ENCODE measurements around the gene TAS2R9.
"Not testable (repeated sequence)": the region's sequence is repeated elsewhere in the genome, so short reads cannot be mapped to it uniquely, and the experiment has no call there.

Gene TAS2R9

GRCh38 chr12:10811883-10812536, 2.0 kb upstream of the TAS2R9 start:
- Histone ChIP-seq H3K4me1 (ENCODE audit: control insufficient read depth, insufficient read depth, low read length) (no peaks in the 10 kb centered on the region), H3K9ac (ENCODE audit: low read length in 2 of 2) (no peak overlapping the region), H3K36me3 (ENCODE audit: control insufficient read depth in 2 of 2, insufficient read depth in 2 of 2, low read length in 2 of 2) (no peaks in the 10 kb centered on the region), H3K27ac (ENCODE audit: low read length) (no peak overlapping the region), H3K4me3 (ENCODE audit: low read length in 2 of 2) (no peak overlapping the region), H3K27me3 (ENCODE audit: control insufficient read depth in 1 of 2, insufficient read depth in 2 of 2, low read length in 2 of 2) (no peaks in the 10 kb centered on the region), H3K9me3 (ENCODE audit: control insufficient read depth in 2 of 2, low read length in 2 of 2) (no peaks in the 10 kb centered on the region)

GRCh38 chr12:10807186-10807585, 2.8 kb downstream of the TAS2R9 start, which contains the start of gene TAS2R8:
Gene TAS2R8 (minus strand): TSS chr12:10807286. CDS start chr12:10806980, 306 bp downstream.
- Histone ChIP-seq H3K36me3 (ENCODE audit: control insufficient read depth in 2 of 2, insufficient read depth in 2 of 2, low read length in 2 of 2) (no peaks in the 10 kb centered on the region), H3K9ac (ENCODE audit: low read length in 2 of 2) (no peak within 1 kb of the TSS), H3K4me1 (ENCODE audit: control insufficient read depth, insufficient read depth, low read length) (no peaks in the 10 kb centered on the region), H3K4me3 (ENCODE audit: low read length in 2 of 2) (no peak within 1 kb of the TSS), H3K27me3 (ENCODE audit: control insufficient read depth in 1 of 2, insufficient read depth in 2 of 2, low read length in 2 of 2) (no peaks in the 10 kb centered on the region), H3K9me3 (ENCODE audit: control insufficient read depth in 2 of 2, low read length in 2 of 2) (no peaks in the 10 kb centered on the region), H3K27ac (ENCODE audit: low read length) (no peak within 1 kb of the TSS)

DNA sequence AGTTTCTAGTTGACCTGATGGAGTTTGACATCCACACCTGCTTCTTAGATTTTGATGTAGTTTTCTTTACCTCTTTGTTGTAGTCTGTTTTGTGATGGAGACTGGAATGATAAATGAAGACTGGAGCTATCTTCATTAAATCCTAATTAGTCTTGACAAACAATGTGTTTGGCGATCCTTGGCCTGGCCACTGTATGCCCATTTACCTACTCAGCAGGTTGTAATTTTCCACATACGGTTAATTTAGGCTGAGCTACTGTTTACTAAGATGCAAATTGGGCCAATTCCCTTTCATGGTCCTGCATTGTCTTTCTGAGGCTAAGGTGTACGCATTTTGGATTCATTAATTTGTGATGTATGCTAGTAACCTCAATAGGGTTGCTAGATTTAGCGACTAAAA, 7.4 kb downstream of the TAS2R9 start, which contains the start of gene TAS2R7:
TSS of gene TAS2R7 (minus strand) at position 41 of the 400 bp plus-strand sequence. CDS start 57 bp downstream, outside the sequence.
- Histone ChIP-seq H3K4me3 (ENCODE audit: low read length in 2 of 2) (no peak within 1 kb of the TSS), H3K9ac (ENCODE audit: low read length in 2 of 2) (no peak within 1 kb of the TSS), H3K36me3 (ENCODE audit: control insufficient read depth in 2 of 2, insufficient read depth in 2 of 2, low read length in 2 of 2) (no peaks in the 10 kb centered on the region), H3K27ac (ENCODE audit: low read length) (no peak within 1 kb of the TSS), H3K4me1 (ENCODE audit: control insufficient read depth, insufficient read depth, low read length) (no peaks in the 10 kb centered on the region), H3K27me3 (ENCODE audit: control insufficient read depth in 1 of 2, insufficient read depth in 2 of 2, low read length in 2 of 2) (no peaks in the 10 kb centered on the region), H3K9me3 (ENCODE audit: control insufficient read depth in 2 of 2, low read length in 2 of 2) (no peaks in the 10 kb centered on the region)

DNA sequence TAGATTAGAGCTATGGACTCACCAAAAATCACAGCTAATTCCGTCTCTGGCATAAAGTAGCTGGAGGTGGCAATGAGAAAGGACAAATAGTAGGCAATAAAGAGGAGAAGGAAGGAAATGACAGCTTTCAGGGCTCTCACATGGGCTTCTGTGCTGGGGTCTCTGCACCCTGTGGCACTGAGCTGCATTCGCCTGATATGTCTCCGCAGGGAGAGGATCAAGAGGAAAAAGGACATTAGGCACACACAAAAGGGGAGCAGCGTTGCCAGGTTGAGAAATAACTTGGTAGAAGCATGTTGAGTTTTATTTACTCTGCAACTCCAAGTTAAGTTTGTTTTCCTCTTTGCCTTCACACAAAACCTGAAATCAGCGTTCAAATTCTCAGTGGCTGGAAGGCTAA, 8.2 kb downstream of the TAS2R9 start:
- H3K4me1 ChIP-seq (ENCODE audit: control insufficient read depth, insufficient read depth, low read length) = no peaks in the 10 kb centered on the region
- no peaks in the 10 kb centered on the region for H3K27me3 ChIP-seq (ENCODE audit: control insufficient read depth in 1 of 2, insufficient read depth in 2 of 2, low read length in 2 of 2)
- no peak overlapping the region for H3K9ac ChIP-seq (ENCODE audit: low read length in 2 of 2)
- no peak overlapping the region for H3K27ac ChIP-seq (ENCODE audit: low read length)
- no peaks in the 10 kb centered on the region for H3K36me3 ChIP-seq (ENCODE audit: control insufficient read depth in 2 of 2, insufficient read depth in 2 of 2, low read length in 2 of 2)
- no peaks in the 10 kb centered on the region for H3K9me3 ChIP-seq (ENCODE audit: control insufficient read depth in 2 of 2, low read length in 2 of 2)
- no peak overlapping the region for H3K4me3 ChIP-seq (ENCODE audit: low read length in 2 of 2)

- Histone ChIP-seq H3K9ac (ENCODE audit: low read length in 2 of 2) (no peak overlapping the region), H3K4me3 (ENCODE audit: low read length in 2 of 2) (no peak overlapping the region), H3K36me3 (ENCODE audit: control insufficient read depth in 2 of 2, insufficient read depth in 2 of 2, low read length in 2 of 2) (no peaks in the 10 kb centered on the region), H3K27me3 (ENCODE audit: control insufficient read depth in 1 of 2, insufficient read depth in 2 of 2, low read length in 2 of 2) (no peaks in the 10 kb centered on the region), H3K4me1 (ENCODE audit: control insufficient read depth, insufficient read depth, low read length) (no peaks in the 10 kb centered on the region), H3K27ac (ENCODE audit: low read length) (no peak overlapping the region), H3K9me3 (ENCODE audit: control insufficient read depth in 2 of 2, low read length in 2 of 2) (no peaks in the 10 kb centered on the region)
Measured at GRCh38 chr12:10794222-10794621, 15.7 kb downstream of the TAS2R9 start.

DNA sequence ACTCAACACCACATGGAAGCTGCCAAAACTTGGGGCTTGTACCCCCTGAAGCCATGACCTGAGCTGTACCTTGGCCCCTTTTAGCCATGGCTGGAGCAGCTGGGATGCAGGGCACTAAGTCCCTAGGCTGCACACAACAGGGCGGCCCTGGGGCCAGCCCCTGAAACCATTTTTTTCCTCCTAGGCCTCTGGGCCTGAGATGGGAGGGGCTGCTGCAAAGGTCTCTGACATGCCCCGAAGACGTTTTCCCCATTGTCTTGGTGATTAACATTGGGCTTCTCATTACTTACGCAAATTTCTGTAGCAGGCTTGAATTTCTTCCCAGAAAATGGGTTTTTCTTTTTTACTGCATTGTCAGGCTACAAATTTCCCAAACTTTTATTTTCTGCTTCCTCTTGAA, 18.2 kb downstream of the TAS2R9 start:
- H3K9ac ChIP-seq (ENCODE audit: low read length in 2 of 2); H3K4me1 ChIP-seq (ENCODE audit: control insufficient read depth, insufficient read depth, low read length); H3K9me3 ChIP-seq (ENCODE audit: control insufficient read depth in 2 of 2, low read length in 2 of 2); H3K4me3 ChIP-seq (ENCODE audit: low read length in 2 of 2); H3K27me3 ChIP-seq (ENCODE audit: control insufficient read depth in 1 of 2, insufficient read depth in 2 of 2, low read length in 2 of 2); H3K36me3 ChIP-seq (ENCODE audit: control insufficient read depth in 2 of 2, insufficient read depth in 2 of 2, low read length in 2 of 2); H3K27ac ChIP-seq (ENCODE audit: low read length): not testable (repeated sequence)

DNA sequence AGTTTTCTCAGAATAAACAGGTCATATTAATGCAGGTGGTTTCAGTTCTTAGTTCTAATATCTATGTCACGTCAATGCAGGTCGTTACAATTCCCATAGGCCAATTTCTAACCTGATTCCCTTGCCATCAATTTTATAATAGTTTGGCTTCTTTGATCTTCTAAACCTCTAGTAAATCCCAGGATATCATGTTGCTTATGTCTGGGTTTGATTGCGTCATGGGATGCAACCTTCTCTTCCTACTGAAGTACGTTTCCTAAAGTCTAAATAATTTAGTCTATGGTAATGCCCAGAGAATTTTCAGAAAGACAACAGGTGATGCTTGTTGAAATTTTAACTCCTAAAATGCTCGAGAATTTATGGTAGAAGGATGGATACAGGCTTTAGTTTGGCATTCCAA, 26.7 kb downstream of the TAS2R9 start:
- no peaks in the 10 kb centered on the region for H3K27me3 ChIP-seq (ENCODE audit: control insufficient read depth in 1 of 2, insufficient read depth in 2 of 2, low read length in 2 of 2)

DNA sequence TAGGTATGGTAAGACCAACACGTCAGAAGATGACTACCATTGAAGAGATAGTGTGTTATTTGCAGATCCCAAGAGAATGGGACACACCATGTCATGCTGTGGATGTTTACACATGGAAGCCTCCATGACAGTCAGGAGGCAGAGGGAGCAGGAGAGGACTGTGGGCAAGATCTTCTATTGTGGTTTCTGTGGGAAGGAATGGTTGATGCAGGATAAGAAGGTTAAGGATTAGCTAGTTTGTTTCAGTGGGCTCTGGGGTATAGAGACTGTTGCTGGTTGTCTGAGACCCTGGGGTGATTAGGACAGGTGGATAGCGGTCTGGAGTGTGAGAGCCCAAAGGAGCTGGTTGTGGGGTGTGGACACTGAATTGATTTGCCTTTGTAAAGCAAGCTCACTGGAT, 30.9 kb downstream of the TAS2R9 start:
- Histone ChIP-seq H3K9ac (ENCODE audit: low read length in 2 of 2) (no peak overlapping the region), H3K4me1 (ENCODE audit: control insufficient read depth, insufficient read depth, low read length) (no peaks in the 10 kb centered on the region), H3K27me3 (ENCODE audit: control insufficient read depth in 1 of 2, insufficient read depth in 2 of 2, low read length in 2 of 2) (peaks cover 1 to 2% of the 10 kb centered on the region in 2 donors), H3K36me3 (ENCODE audit: control insufficient read depth in 2 of 2, insufficient read depth in 2 of 2, low read length in 2 of 2) (no peaks in the 10 kb centered on the region), H3K4me3 (ENCODE audit: low read length in 2 of 2) (no peak overlapping the region), H3K27ac (ENCODE audit: low read length) (no peak overlapping the region), H3K9me3 (ENCODE audit: control insufficient read depth in 2 of 2, low read length in 2 of 2) (no peaks in the 10 kb centered on the region)

More for the DNA sequence above, 26.7 kb downstream of the TAS2R9 start:
- H3K9ac ChIP-seq (ENCODE audit: low read length in 2 of 2) = no peak overlapping the region
- no peaks in the 10 kb centered on the region for H3K36me3 ChIP-seq (ENCODE audit: control insufficient read depth in 2 of 2, insufficient read depth in 2 of 2, low read length in 2 of 2)
- H3K4me1 ChIP-seq (ENCODE audit: control insufficient read depth, insufficient read depth, low read length) = no peaks in the 10 kb centered on the region
- no peak overlapping the region for H3K27ac ChIP-seq (ENCODE audit: low read length)
- H3K9me3 ChIP-seq (ENCODE audit: control insufficient read depth in 2 of 2, low read length in 2 of 2) = no peaks in the 10 kb centered on the region
- no peak overlapping the region for H3K4me3 ChIP-seq (ENCODE audit: low read length in 2 of 2)

DNA sequence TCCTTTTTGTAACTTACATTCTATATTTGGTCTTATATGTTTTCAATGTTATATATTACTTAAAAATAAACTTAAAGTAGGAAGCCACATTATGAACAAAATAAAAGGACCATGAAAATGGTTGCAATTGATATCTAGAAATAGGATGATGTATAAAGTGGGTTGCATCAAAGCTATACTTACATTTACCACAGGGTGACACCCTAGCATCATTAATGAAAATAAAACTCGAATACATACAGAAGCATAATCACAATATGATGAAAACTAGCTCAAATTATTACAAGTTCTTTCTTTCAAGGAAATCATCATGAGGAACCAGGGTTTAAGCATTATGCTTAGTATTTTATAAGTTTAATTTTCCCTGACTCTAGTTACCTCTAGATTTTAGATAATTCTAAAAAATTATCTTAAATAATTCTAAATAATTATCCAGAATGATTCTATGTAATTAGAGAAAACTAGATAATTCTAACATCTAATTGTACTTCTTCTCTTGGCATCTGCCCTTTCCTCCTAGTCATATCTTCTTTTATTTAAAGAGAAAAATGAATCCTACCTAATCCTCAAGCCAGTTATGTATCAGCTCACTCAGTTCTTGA, 38.7 kb downstream of the TAS2R9 start:
- Histone ChIP-seq H3K9ac (ENCODE audit: low read length in 2 of 2) (no peak overlapping the region), H3K36me3 (ENCODE audit: control insufficient read depth in 2 of 2, insufficient read depth in 2 of 2, low read length in 2 of 2) (no peaks in the 10 kb centered on the region), H3K4me3 (ENCODE audit: low read length in 2 of 2) (no peak overlapping the region), H3K4me1 (ENCODE audit: control insufficient read depth, insufficient read depth, low read length) (no peaks in the 10 kb centered on the region), H3K9me3 (ENCODE audit: control insufficient read depth in 2 of 2, low read length in 2 of 2) (no peaks in the 10 kb centered on the region), H3K27me3 (ENCODE audit: control insufficient read depth in 1 of 2, insufficient read depth in 2 of 2, low read length in 2 of 2) (peaks cover 2 to 5% of the 10 kb centered on the region in 2 donors), H3K27ac (ENCODE audit: low read length) (no peak overlapping the region)

GRCh38 chr12:10759657-10760056, 50.3 kb downstream of the TAS2R9 start:
- H3K9me3 ChIP-seq (ENCODE audit: control insufficient read depth in 2 of 2, low read length in 2 of 2) = peaks cover 4 to 7% of the 10 kb centered on the region in 2 donors
- no peak overlapping the region for H3K27ac ChIP-seq (ENCODE audit: low read length)
- H3K36me3 ChIP-seq (ENCODE audit: control insufficient read depth in 2 of 2, insufficient read depth in 2 of 2, low read length in 2 of 2) = no peaks in the 10 kb centered on the region
- no peak overlapping the region for H3K4me3 ChIP-seq (ENCODE audit: low read length in 2 of 2)
- no peaks in the 10 kb centered on the region for H3K4me1 ChIP-seq (ENCODE audit: control insufficient read depth, insufficient read depth, low read length)
- no peak overlapping the region for H3K9ac ChIP-seq (ENCODE audit: low read length in 2 of 2)
- H3K27me3 ChIP-seq (ENCODE audit: control insufficient read depth in 1 of 2, insufficient read depth in 2 of 2, low read length in 2 of 2) = peaks cover 0 to 4% of the 10 kb centered on the region in 2 donors
